HCT116 (cell line): ENCODE data around the gene MUC4. TPM values are rescaled to one million over a fixed set of nuclear protein-coding genes. Genes with fewer than 3 reads are reported as not detected.

ENCODE experiments used
- ATAC-seq: fragments of 200-7000 bp; cut with Tn5 transposase; 2 replicates; pipeline ENCODE4 v1.9.1; 2020; ENCODE audit warnings: mild to moderate bottlenecking, moderate library complexity
- BruUV-seq: library from RNA; stranded (reverse); fragments of 400-500 nt; replicated peaks from 2 replicates; lab custom pipeline; 2021; lab: Mats Ljungman, UMichigan
- CTCF ChIA-PET: fragments of 300-600 bp; sonication (Branson Sonifier 250); formaldehyde crosslinking; loops from one replicate; lab custom pipeline; 2021; ENCODE audit warnings: antibody characterized with exemption; lab: Charles Lee
- POLR2A ChIA-PET: fragments of 300-600, 350-600 bp; sonication (Branson Sonifier 250); formaldehyde crosslinking; loops from one replicate; lab custom pipeline; 2021; ENCODE audit warnings: antibody characterized with exemption; lab: Charles Lee
- RAD21 ChIA-PET, 2 experiments: fragments of 300-600 bp; sonication (Branson Sonifier 250); formaldehyde crosslinking; loops; one replicate each; lab custom pipeline; 2023; ENCODE audit warnings: low total read pairs in 2 of 2; ENCODE audit not compliant: uncharacterized antibody in 2 of 2, unreplicated experiment in 2 of 2, low non-redundant PET in 1 of 2; lab: Charles Lee
- DNase-seq: peaks from one replicate; pipeline ENCODE4 v3.0.0-alpha.2; 2010; ENCODE audit warnings: low read depth, low spot score
- H2AFZ ChIP-seq: fragments of 200-600 bp; shearing (Covaris generic), sonication (generic); 2 replicates; pipeline ENCODE4 v1.6.1; 2017; ENCODE audit warnings: low read depth, mixed run types, mixed read lengths, antibody characterized with exemption, low read length; ENCODE audit not compliant: poor library complexity, severe bottlenecking
- H3K27ac ChIP-seq: 2 replicates; pipeline ENCODE4 v1.5.1; 2012; ENCODE audit warnings: low read depth, low read length
- H3K27me3 ChIP-seq: fragments of 200-600 bp; sonication (generic); 2 replicates; pipeline ENCODE4 v1.6.1; 2016; ENCODE audit warnings: mixed run types, low read length, mixed read lengths; ENCODE audit not compliant: insufficient read depth
- H3K36me3 ChIP-seq, 2 experiments: fragments of 200-500 bp in 1 of 2; fragments of 200-600 bp in 1 of 2; sonication (Bioruptor generic) in 1 of 2; sonication (generic) in 1 of 2; 2 replicates each; pipeline versions ENCODE4 v1.5.1 to v1.6.1; 2014 to 2016; ENCODE audit warnings: low read length in 2 of 2, inconsistent platforms in 1 of 2, mixed read lengths in 1 of 2, mixed run types in 1 of 2; ENCODE audit not compliant: insufficient read depth in 2 of 2, control insufficient read depth in 1 of 2
- H3K4me1 ChIP-seq, 2 experiments: fragments of 200-600 bp in 1 of 2; sonication (generic) in 1 of 2; 2 replicates each; pipeline versions ENCODE4 v1.5.1 to v1.6.1; 2012 to 2017; ENCODE audit warnings: low read length in 2 of 2, inconsistent platforms in 1 of 2, mild to moderate bottlenecking in 1 of 2, mixed read lengths in 1 of 2, mixed run types in 1 of 2, moderate library complexity in 1 of 2; ENCODE audit not compliant: insufficient read depth in 2 of 2, control insufficient read depth in 1 of 2
- H3K4me2 ChIP-seq: fragments of 200-600 bp; sonication (generic); 2 replicates; pipeline ENCODE4 v1.6.1; 2017; ENCODE audit warnings: mixed run types, low read length, mixed read lengths
- H3K4me3 ChIP-seq, 2 experiments: fragments of 200-600 bp in 1 of 2; sonication (generic) in 1 of 2; replicated peaks in 1 of 2; 2 replicates each; pipeline ENCODE4 v1.5.1; 2011 to 2016; ENCODE audit warnings: low read length in 2 of 2, control low read depth in 1 of 2, low read depth in 1 of 2, mild to moderate bottlenecking in 1 of 2, mixed read lengths in 1 of 2, mixed run types in 1 of 2
- H3K79me2 ChIP-seq: fragments of 200-600 bp; sonication (generic); 2 replicates; pipeline ENCODE4 v1.6.1; 2017; ENCODE audit warnings: mild to moderate bottlenecking, mixed run types, low read length, moderate library complexity, mixed read lengths; ENCODE audit not compliant: insufficient read depth
- H3K9ac ChIP-seq: fragments of 200-600 bp; sonication (generic); 2 replicates; pipeline ENCODE4 v1.6.1; 2016; ENCODE audit warnings: low read length, mixed read lengths
- H3K9me2 ChIP-seq: fragments of 200-600 bp; sonication (generic), shearing (Covaris generic); 2 replicates; pipeline ENCODE4 v1.6.1; 2017; ENCODE audit warnings: mixed run types, mild to moderate bottlenecking, moderate library complexity; ENCODE audit not compliant: insufficient read depth
- H3K9me3 ChIP-seq, 2 experiments: fragments of 200-500 bp in 1 of 2; fragments of 200-600 bp in 1 of 2; sonication (Bioruptor generic) in 1 of 2; sonication (generic) in 1 of 2; 2 replicates each; pipeline ENCODE4 v1.6.1; 2014 to 2017; ENCODE audit warnings: low read length in 2 of 2, mixed read lengths in 2 of 2, inconsistent platforms in 1 of 2, low read depth in 1 of 2, mild to moderate bottlenecking in 1 of 2, mixed run types in 1 of 2, moderate library complexity in 1 of 2; ENCODE audit not compliant: control insufficient read depth in 1 of 2, insufficient read depth in 1 of 2
- H4K20me1 ChIP-seq: fragments of 200-600 bp; sonication (generic), shearing (Covaris generic); 2 replicates; pipeline ENCODE4 v1.6.1; 2017; ENCODE audit warnings: mixed run types, mild to moderate bottlenecking, moderate library complexity; ENCODE audit not compliant: insufficient read depth
- CEBPB ChIP-seq: IDR thresholded peaks from 2 replicates; pipeline ENCODE4 v1.6.1; 2012; ENCODE audit warnings: low read depth
- EGR1 ChIP-seq: IDR thresholded peaks from 2 replicates; pipeline ENCODE4 v1.6.1; 2012; ENCODE audit warnings: low read depth
- EZH2phosphoT487 ChIP-seq: fragments of 200-600 bp; IDR thresholded peaks from 2 replicates; pipeline ENCODE4 v1.6.1; 2018; ENCODE audit warnings: antibody characterized with exemption, borderline replicate concordance
- JUND ChIP-seq: IDR thresholded peaks from 2 replicates; pipeline ENCODE4 v1.6.1; 2012
- POLR2A ChIP-seq: IDR thresholded peaks from 2 replicates; pipeline ENCODE4 v1.7.0; 2011; ENCODE audit warnings: borderline replicate concordance; ENCODE audit not compliant: insufficient read depth, insufficient read length; ENCODE audit errors: extremely low read depth
- POLR2AphosphoS5 ChIP-seq: IDR thresholded peaks from 2 replicates; pipeline ENCODE4 v1.6.1; 2011; ENCODE audit warnings: mild to moderate bottlenecking, low read depth, low read length, moderate library complexity
- RAD21 ChIP-seq: IDR thresholded peaks from 2 replicates; pipeline ENCODE4 v1.6.1; 2012; ENCODE audit warnings: low read depth, mild to moderate bottlenecking
- REST ChIP-seq: IDR thresholded peaks from 2 replicates; pipeline ENCODE4 v1.6.1; 2012; ENCODE audit warnings: low read depth
- SIN3A ChIP-seq: IDR thresholded peaks from 2 replicates; pipeline ENCODE4 v1.6.1; 2012; ENCODE audit warnings: low read depth
- SP1 ChIP-seq: IDR thresholded peaks from 2 replicates; pipeline ENCODE4 v1.6.1; 2012; ENCODE audit warnings: low read depth
- YY1 ChIP-seq: IDR thresholded peaks from 2 replicates; pipeline ENCODE4 v1.6.1; 2011; ENCODE audit warnings: low read length, low read depth, moderate library complexity, mild to moderate bottlenecking; ENCODE audit not compliant: insufficient replicate concordance; ENCODE audit errors: extremely low read depth
- ZNF274 ChIP-seq: fragments of 200-500 bp; sonication (Bioruptor generic); IDR thresholded peaks from 2 replicates; pipeline ENCODE4 v1.6.1; 2014; ENCODE audit warnings: mild to moderate bottlenecking, low read depth, low read length, inconsistent platforms
- intact Hi-C: fragments of 100-400 bp; cut with micrococcal nuclease; formaldehyde crosslinking; loops from 2 replicates; pipeline ENCODE4 v1.10.0; 2022
- total RNA-seq: library from RNA; stranded (reverse); gene quantifications from one replicate; pipeline ENCODE4 v1.2.1, GENCODE V29; 2021; ENCODE audit not compliant: unreplicated experiment
- TF ChIP-seq, protein P1 (sequence below), 3 experiments: fragments of 200-600 bp in 1 of 3; sonication (generic) in 1 of 3; IDR thresholded peaks in 2 of 3; conservative IDR thresholded peaks in 1 of 3; 2 replicates each; pipeline ENCODE4 v1.5.1; 2012 to 2017; ENCODE audit warnings: low read depth in 2 of 3, low read length in 2 of 3, antibody characterized with exemption in 1 of 3, borderline replicate concordance in 1 of 3, control low read depth in 1 of 3, mild to moderate bottlenecking in 1 of 3, mixed read lengths in 1 of 3, mixed run types in 1 of 3, moderate library complexity in 1 of 3; ENCODE audit not compliant: insufficient read depth in 1 of 3
- TF ChIP-seq, protein P2 (sequence below): IDR thresholded peaks from 2 replicates; pipeline ENCODE4 v1.6.1; 2012

Gene MUC4
- total RNA-seq, 1 experiment from 2014 or later, result 0.64 TPM

DNA sequence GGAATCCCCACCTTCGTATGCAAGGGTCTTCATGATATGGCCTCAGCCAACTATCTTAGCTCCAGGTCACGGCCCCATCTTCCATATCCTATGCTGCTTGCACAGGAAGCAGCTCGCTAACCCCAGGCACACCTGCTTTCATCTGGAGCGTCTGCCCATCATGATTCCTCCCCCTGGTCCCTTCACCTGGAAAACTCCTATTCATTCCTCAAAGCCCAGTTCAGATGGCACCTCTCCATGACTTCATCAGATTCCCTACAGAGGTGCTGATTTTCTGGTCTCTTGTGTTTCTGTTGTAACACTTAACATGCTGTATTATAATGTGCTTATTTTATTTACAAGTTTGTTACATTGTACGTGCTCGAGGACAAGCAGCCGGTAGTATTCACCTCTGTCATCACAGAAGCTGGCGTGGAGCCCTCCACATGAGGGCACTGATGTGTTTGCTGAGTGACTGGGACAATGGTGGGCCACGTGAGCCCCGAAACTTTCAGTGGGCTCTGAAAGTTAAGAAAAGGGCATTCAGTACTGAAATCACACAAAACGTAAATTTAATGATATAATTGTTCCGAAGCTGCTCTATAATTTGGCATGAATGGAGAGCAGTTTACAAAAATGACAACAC lies 74.8 kb downstream of the MUC4 start:
- Histone ChIP-seq H4K20me1 (no peaks in the 10 kb centered on the region), H3K9ac (no peak overlapping the region), H3K4me1 (peaks cover 0 to 1% of the 10 kb centered on the region in 2 experiments; a peak in 1 of 4 replicates), H3K4me3 (no peak overlapping the region), H3K36me3 (no peaks in the 10 kb centered on the region), H3K9me3 (no peaks in the 10 kb centered on the region), H3K27me3 (no peaks in the 10 kb centered on the region), H3K9me2 (no peaks in the 10 kb centered on the region), H3K27ac (no peak overlapping the region), H3K4me2 (no peak overlapping the region), H3K79me2 (no peaks in the 10 kb centered on the region), H2AFZ (no peak overlapping the region)
- RAD21 ChIA-PET, result no interaction called here
- POLR2A ChIA-PET, result interaction anchor here (0.7 kb wide), 1 partner anchor 18 kb away, joined by 4 read pairs; no protein-coding TSS in a partner anchor
- CTCF ChIA-PET, result no interaction called here
- no peak for ATAC-seq
- intact Hi-C loops, result no loop called here
- no peak for DNase-seq
- BruUV-seq, result no TSS peak
- TF ChIP-seq EZH2phosphoT487 (no peak), CEBPB (no peak), JUND (no peak), YY1 (no peak), RAD21 (no peak), ZNF274 (no peak), REST (no peak), SIN3A (no peak), EGR1 (no peak), SP1 (no peak), POLR2A (no peak), POLR2AphosphoS5 (no peak)
- TF ChIP-seq, protein P1, sequence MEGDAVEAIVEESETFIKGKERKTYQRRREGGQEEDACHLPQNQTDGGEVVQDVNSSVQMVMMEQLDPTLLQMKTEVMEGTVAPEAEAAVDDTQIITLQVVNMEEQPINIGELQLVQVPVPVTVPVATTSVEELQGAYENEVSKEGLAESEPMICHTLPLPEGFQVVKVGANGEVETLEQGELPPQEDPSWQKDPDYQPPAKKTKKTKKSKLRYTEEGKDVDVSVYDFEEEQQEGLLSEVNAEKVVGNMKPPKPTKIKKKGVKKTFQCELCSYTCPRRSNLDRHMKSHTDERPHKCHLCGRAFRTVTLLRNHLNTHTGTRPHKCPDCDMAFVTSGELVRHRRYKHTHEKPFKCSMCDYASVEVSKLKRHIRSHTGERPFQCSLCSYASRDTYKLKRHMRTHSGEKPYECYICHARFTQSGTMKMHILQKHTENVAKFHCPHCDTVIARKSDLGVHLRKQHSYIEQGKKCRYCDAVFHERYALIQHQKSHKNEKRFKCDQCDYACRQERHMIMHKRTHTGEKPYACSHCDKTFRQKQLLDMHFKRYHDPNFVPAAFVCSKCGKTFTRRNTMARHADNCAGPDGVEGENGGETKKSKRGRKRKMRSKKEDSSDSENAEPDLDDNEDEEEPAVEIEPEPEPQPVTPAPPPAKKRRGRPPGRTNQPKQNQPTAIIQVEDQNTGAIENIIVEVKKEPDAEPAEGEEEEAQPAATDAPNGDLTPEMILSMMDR (IDR thresholded peaks at IDR 0.05 in 2 of 3, conservative IDR thresholded peaks at IDR 0.05 in 1 of 3; ENCODE audit: borderline replicate concordance in 1 of 3, insufficient read depth in 1 of 3, low read depth in 2 of 3, low read length in 2 of 3), result no peak
- TF ChIP-seq, protein P2, sequence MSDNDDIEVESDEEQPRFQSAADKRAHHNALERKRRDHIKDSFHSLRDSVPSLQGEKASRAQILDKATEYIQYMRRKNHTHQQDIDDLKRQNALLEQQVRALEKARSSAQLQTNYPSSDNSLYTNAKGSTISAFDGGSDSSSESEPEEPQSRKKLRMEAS, result no peak
